ENCODE results near the gene PLEKHA5.

DNA sequence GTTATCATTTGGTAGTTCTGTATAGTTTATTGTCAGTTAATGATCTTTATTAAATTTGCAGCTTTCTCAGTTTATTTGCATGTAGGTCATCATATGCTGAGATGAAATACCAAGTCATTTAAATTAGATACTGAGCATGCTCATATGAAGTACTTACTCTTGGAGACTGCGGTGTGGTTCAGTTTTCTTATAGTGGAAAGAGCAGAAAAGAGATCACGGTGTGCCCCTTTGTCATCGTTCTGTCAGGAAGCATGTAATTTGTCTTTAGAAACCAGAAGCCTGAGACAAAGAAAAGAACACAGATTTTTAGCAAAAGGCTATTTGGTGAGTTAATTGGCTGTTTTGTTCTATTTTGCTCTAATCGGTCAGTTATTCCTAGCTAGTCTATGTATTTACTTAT, 75.6 kb downstream of the PLEKHA5 start:
- TF ChIP-seq, protein P1, sequence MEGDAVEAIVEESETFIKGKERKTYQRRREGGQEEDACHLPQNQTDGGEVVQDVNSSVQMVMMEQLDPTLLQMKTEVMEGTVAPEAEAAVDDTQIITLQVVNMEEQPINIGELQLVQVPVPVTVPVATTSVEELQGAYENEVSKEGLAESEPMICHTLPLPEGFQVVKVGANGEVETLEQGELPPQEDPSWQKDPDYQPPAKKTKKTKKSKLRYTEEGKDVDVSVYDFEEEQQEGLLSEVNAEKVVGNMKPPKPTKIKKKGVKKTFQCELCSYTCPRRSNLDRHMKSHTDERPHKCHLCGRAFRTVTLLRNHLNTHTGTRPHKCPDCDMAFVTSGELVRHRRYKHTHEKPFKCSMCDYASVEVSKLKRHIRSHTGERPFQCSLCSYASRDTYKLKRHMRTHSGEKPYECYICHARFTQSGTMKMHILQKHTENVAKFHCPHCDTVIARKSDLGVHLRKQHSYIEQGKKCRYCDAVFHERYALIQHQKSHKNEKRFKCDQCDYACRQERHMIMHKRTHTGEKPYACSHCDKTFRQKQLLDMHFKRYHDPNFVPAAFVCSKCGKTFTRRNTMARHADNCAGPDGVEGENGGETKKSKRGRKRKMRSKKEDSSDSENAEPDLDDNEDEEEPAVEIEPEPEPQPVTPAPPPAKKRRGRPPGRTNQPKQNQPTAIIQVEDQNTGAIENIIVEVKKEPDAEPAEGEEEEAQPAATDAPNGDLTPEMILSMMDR (IDR thresholded peaks at IDR 0.05) = no peak
- TF ChIP-seq POLR2A (IDR thresholded peaks at IDR 0.05) = no peak

All from Peyer's patch (tissue), 4 donors.